Measurements from ENCODE around the gene FCN3.

FCN3 gene

GRCh38 chr1:27377760-27378495 lies 3.3 kb upstream of the FCN3 start:
- DNase-seq: no peak

GRCh38 chr1:27372808-27373690 lies 1.6 kb downstream of the FCN3 start:
- no peak for DNase-seq

- no peak for DNase-seq
Observed at GRCh38 chr1:27372022-27372807, 2.4 kb downstream of the FCN3 start.

GRCh38 chr1:27368869-27369582 lies 5.6 kb downstream of the FCN3 start:
- DNase-seq: no peak

GRCh38 chr1:27367160-27367650 lies 7.4 kb downstream of the FCN3 start:
- no peak for DNase-seq

- peak; percentile 4 for DNase-seq
Observed at GRCh38 chr1:27366411-27367159, 8.0 kb downstream of the FCN3 start, which contains the start of gene MAP3K6. Gene MAP3K6 (minus strand): TSS chr1:27366961. CDS start chr1:27366597, 364 bp downstream.

- peak; percentile 54 for DNase-seq
Observed at GRCh38 chr1:27366113-27366410, 8.6 kb downstream of the FCN3 start.

- peak; percentile 60 for DNase-seq
Observed at GRCh38 chr1:27365372-27366112, 9.1 kb downstream of the FCN3 start.

GRCh38 chr1:27364696-27365371 lies 9.8 kb downstream of the FCN3 start:
- no peak for DNase-seq

- no peak for DNase-seq
Observed at GRCh38 chr1:27363766-27364695, 10.6 kb downstream of the FCN3 start.

GRCh38 chr1:27361553-27361952 lies 13.1 kb downstream of the FCN3 start:
- no peak for DNase-seq

- no peak for DNase-seq
Observed at GRCh38 chr1:27361044-27361402, 13.6 kb downstream of the FCN3 start.

GRCh38 chr1:27360159-27361043 lies 14.2 kb downstream of the FCN3 start:
- DNase-seq: no peak

GRCh38 chr1:27359822-27360158 lies 14.8 kb downstream of the FCN3 start:
- no peak for DNase-seq

- DNase-seq: no peak
Observed at GRCh38 chr1:27358928-27359313, 15.7 kb downstream of the FCN3 start.

GRCh38 chr1:27358038-27358927 lies 16.3 kb downstream of the FCN3 start:
- no peak for DNase-seq

- DNase-seq: peak; percentile 36
Observed at GRCh38 chr1:27357281-27358037, 17.2 kb downstream of the FCN3 start.
